Activated naive CD8-positive, alpha-beta T cell treated with anti-CD3 and anti-CD28 coated beads, Interleukin-2, amount 50 U/mL, for 24 hours (primary cell): ENCODE data around the gene RPS6KA4.
"Not testable (repeated sequence)": the region's sequence is repeated elsewhere in the genome, so short reads cannot be mapped to it uniquely, and the experiment has no call there.

Experiments used
- ATAC-seq: fragments of 150-1000 bp; cut with Tn5 transposase; one replicate; pipeline ENCODE4 v1.10.0; 2021
- DNase-seq: peaks from one replicate; pipeline ENCODE4 v3.0.0; 2021
- H3K27ac Mint-ChIP-seq: one replicate; pipeline ENCODE4 v1.8.0; 2021; ENCODE audit warnings: mild to moderate bottlenecking, mixed read lengths
- H3K27me3 Mint-ChIP-seq: one replicate; pipeline ENCODE4 v1.8.0; 2021; ENCODE audit warnings: mixed read lengths
- H3K36me3 Mint-ChIP-seq: one replicate; pipeline ENCODE4 v1.8.0; 2021; ENCODE audit warnings: low read depth, mixed read lengths
- H3K4me1 Mint-ChIP-seq: one replicate; pipeline ENCODE4 v1.8.0; 2021; ENCODE audit warnings: mixed read lengths
- H3K4me3 Mint-ChIP-seq: one replicate; pipeline ENCODE4 v1.8.0; 2021; ENCODE audit warnings: mild to moderate bottlenecking, moderate library complexity, mixed read lengths
- H3K9me3 Mint-ChIP-seq: one replicate; pipeline ENCODE4 v1.8.0; 2021; ENCODE audit warnings: mixed read lengths

The RPS6KA4 gene

GRCh38 chr11:64358907-64359711 is at the start of gene RPS6KA4:
RPS6KA4 (plus strand) TSS chr11:64359162; CDS start chr11:64359236, 74 bp downstream.
- Mint-ChIP-seq H3K27me3 (no peaks in the 10 kb centered on the region), H3K27ac (peak within 1 kb of the TSS; percentile 74), H3K36me3 (peaks cover 23% of the 10 kb centered on the region), H3K9me3 (no peaks in the 10 kb centered on the region), H3K4me3 (peak within 1 kb of the TSS; percentile 88), H3K4me1 (peaks cover 41% of the 10 kb centered on the region)
- DNase-seq (peak; percentile 68), ATAC-seq (peak; percentile 71)

GRCh38 chr11:64312947-64313346 is 46.0 kb upstream of the RPS6KA4 start:
- H3K4me3 Mint-ChIP-seq, result no peak overlapping the region

GRCh38 chr11:64313491-64314145 is 45.3 kb upstream of the RPS6KA4 start:
- peak overlapping the region; percentile 43 for H3K27ac Mint-ChIP-seq
- H3K36me3 Mint-ChIP-seq, result peaks cover 32% of the 10 kb centered on the region
- peaks cover 37% of the 10 kb centered on the region for H3K4me1 Mint-ChIP-seq
- no peaks in the 10 kb centered on the region for H3K9me3 Mint-ChIP-seq
- no peak for ATAC-seq
- no peak for DNase-seq
- no peak overlapping the region for H3K4me3 Mint-ChIP-seq
- no peaks in the 10 kb centered on the region for H3K27me3 Mint-ChIP-seq

More at GRCh38 chr11:64312947-64313346, 46.0 kb upstream of the RPS6KA4 start:
- H3K4me1 Mint-ChIP-seq, result peaks cover 36% of the 10 kb centered on the region
- H3K27me3 Mint-ChIP-seq, result no peaks in the 10 kb centered on the region
- DNase-seq, result no peak
- H3K27ac Mint-ChIP-seq, result peak overlapping the region; percentile 71
- no peaks in the 10 kb centered on the region for H3K9me3 Mint-ChIP-seq
- ATAC-seq, result no peak
- peaks cover 32% of the 10 kb centered on the region for H3K36me3 Mint-ChIP-seq

- H3K9me3 Mint-ChIP-seq, result no peaks in the 10 kb centered on the region
- peaks cover 34% of the 10 kb centered on the region for H3K36me3 Mint-ChIP-seq
- no peak overlapping the region for H3K27ac Mint-ChIP-seq
- ATAC-seq (no peak), DNase-seq (no peak)
- H3K4me1 Mint-ChIP-seq, result peaks cover 40% of the 10 kb centered on the region
- H3K27me3 Mint-ChIP-seq, result no peaks in the 10 kb centered on the region
- no peak overlapping the region for H3K4me3 Mint-ChIP-seq
Measured at GRCh38 chr11:64314146-64314804, 44.7 kb upstream of the RPS6KA4 start.

GRCh38 chr11:64314805-64315561 is 44.0 kb upstream of the RPS6KA4 start:
- DNase-seq (no peak), ATAC-seq (no peak)
- Mint-ChIP-seq H3K27me3 (no peaks in the 10 kb centered on the region), H3K4me1 (peaks cover 40% of the 10 kb centered on the region), H3K36me3 (peaks cover 32% of the 10 kb centered on the region), H3K27ac (peak overlapping the region; percentile 31), H3K9me3 (no peaks in the 10 kb centered on the region), H3K4me3 (peak overlapping the region; percentile 43)

GRCh38 chr11:64315667-64316526 is 43.1 kb upstream of the RPS6KA4 start:
- Mint-ChIP-seq H3K4me3 (peak overlapping the region; percentile 97), H3K36me3 (peaks cover 36% of the 10 kb centered on the region), H3K4me1 (peaks cover 40% of the 10 kb centered on the region), H3K27ac (peak overlapping the region; percentile 98)
- not testable (repeated sequence) for H3K9me3 Mint-ChIP-seq, H3K27me3 Mint-ChIP-seq, ATAC-seq, DNase-seq

GRCh38 chr11:64316672-64317324 is 42.2 kb upstream of the RPS6KA4 start:
- peak; percentile 1 for ATAC-seq
- peaks cover 37% of the 10 kb centered on the region for H3K4me1 Mint-ChIP-seq
- H3K36me3 Mint-ChIP-seq, result peaks cover 40% of the 10 kb centered on the region
- peak overlapping the region; percentile 98 for H3K27ac Mint-ChIP-seq
- no peak for DNase-seq
- H3K4me3 Mint-ChIP-seq, result peak overlapping the region; percentile 97
- H3K27me3 Mint-ChIP-seq, result no peaks in the 10 kb centered on the region
- H3K9me3 Mint-ChIP-seq, result no peaks in the 10 kb centered on the region

- peaks cover 36% of the 10 kb centered on the region for H3K4me1 Mint-ChIP-seq
- H3K36me3 Mint-ChIP-seq, result peaks cover 40% of the 10 kb centered on the region
- no peaks in the 10 kb centered on the region for H3K9me3 Mint-ChIP-seq
- peak; percentile 81 for ATAC-seq
- DNase-seq, result peak; percentile 94
- H3K27me3 Mint-ChIP-seq, result no peaks in the 10 kb centered on the region
- peak within 1 kb of the TSS; percentile 97 for H3K4me3 Mint-ChIP-seq
- peak within 1 kb of the TSS; percentile 98 for H3K27ac Mint-ChIP-seq
Measured at GRCh38 chr11:64317325-64317960, 41.5 kb upstream of the RPS6KA4 start, which contains the start of gene TRMT112. TRMT112 (minus strand) TSS chr11:64317559; CDS start chr11:64317526, 33 bp downstream.

- H3K27me3 Mint-ChIP-seq, result no peaks in the 10 kb centered on the region
- peak; percentile 75 for ATAC-seq
- peaks cover 33% of the 10 kb centered on the region for H3K36me3 Mint-ChIP-seq
- H3K4me3 Mint-ChIP-seq, result peak within 1 kb of the TSS; percentile 97
- H3K9me3 Mint-ChIP-seq, result no peaks in the 10 kb centered on the region
- peak within 1 kb of the TSS; percentile 98 for H3K27ac Mint-ChIP-seq
- DNase-seq, result peak; percentile 94
- H3K4me1 Mint-ChIP-seq, result peaks cover 29% of the 10 kb centered on the region
Measured at GRCh38 chr11:64317961-64318765, 40.8 kb upstream of the RPS6KA4 start, which contains the start of gene PRDX5. PRDX5 (plus strand) TSS chr11:64318121; CDS start chr11:64318216, 95 bp downstream.

GRCh38 chr11:64318766-64319761 is 39.9 kb upstream of the RPS6KA4 start:
- peaks cover 28% of the 10 kb centered on the region for H3K4me1 Mint-ChIP-seq
- DNase-seq (no peak), ATAC-seq (no peak)
- peak overlapping the region; percentile 98 for H3K27ac Mint-ChIP-seq
- peak overlapping the region; percentile 97 for H3K4me3 Mint-ChIP-seq
- no peaks in the 10 kb centered on the region for H3K27me3 Mint-ChIP-seq
- peaks cover 32% of the 10 kb centered on the region for H3K36me3 Mint-ChIP-seq
- H3K9me3 Mint-ChIP-seq, result no peaks in the 10 kb centered on the region

- Mint-ChIP-seq H3K4me3 (peak overlapping the region; percentile 6), H3K4me1 (peaks cover 23% of the 10 kb centered on the region), H3K36me3 (peaks cover 28% of the 10 kb centered on the region), H3K27ac (no peak overlapping the region), H3K9me3 (no peaks in the 10 kb centered on the region), H3K27me3 (no peaks in the 10 kb centered on the region)
- ATAC-seq (no peak), DNase-seq (no peak)
Measured at GRCh38 chr11:64320556-64320955, 38.4 kb upstream of the RPS6KA4 start.
